Osteoblast (primary cell): Measurements from ENCODE around the gene TAC4. TPM values are rescaled to one million over a fixed set of nuclear protein-coding genes. Genes with fewer than 3 reads are reported as not detected.
A peak's percentile ranks its signal among the peaks of the same experiment; 100 is the strongest.

Source experiments
- DNase-seq: peaks from one replicate; pipeline ENCODE4 v3.0.0; 2011; ENCODE audit warnings: low spot score, mixed read lengths; ENCODE audit not compliant: insufficient read length; ENCODE audit errors: missing footprints
- H2AFZ ChIP-seq: 2 replicates; pipeline ENCODE4 v1.6.0; 2011; ENCODE audit warnings: mild to moderate bottlenecking, low read length
- H3K27ac ChIP-seq: 2 replicates; pipeline ENCODE4 v1.5.1; 2011; ENCODE audit warnings: mild to moderate bottlenecking, low read depth, low read length, moderate library complexity
- H3K27me3 ChIP-seq: 2 replicates; pipeline ENCODE4 v1.6.0; 2012; ENCODE audit warnings: mild to moderate bottlenecking, control low read depth, inconsistent platforms, low read length, moderate library complexity; ENCODE audit not compliant: insufficient read depth
- H3K36me3 ChIP-seq: 2 replicates; pipeline ENCODE4 v1.5.1; 2011; ENCODE audit warnings: mild to moderate bottlenecking, low read length, control low read depth, moderate library complexity; ENCODE audit not compliant: insufficient read depth
- H3K4me1 ChIP-seq: 2 replicates; pipeline ENCODE4 v1.5.1; 2011; ENCODE audit warnings: mild to moderate bottlenecking, low read length, control low read depth, moderate library complexity; ENCODE audit not compliant: insufficient read depth
- H3K4me2 ChIP-seq: 2 replicates; pipeline ENCODE4 v1.6.0; 2011; ENCODE audit warnings: mild to moderate bottlenecking, low read length; ENCODE audit not compliant: insufficient read depth
- H3K4me3 ChIP-seq: fragments of 200-600 bp; sonication (generic); 3 replicates; pipeline ENCODE4 v1.5.1; 2012; ENCODE audit warnings: mild to moderate bottlenecking, low read length, inconsistent platforms; ENCODE audit not compliant: insufficient read depth
- H3K79me2 ChIP-seq: 2 replicates; pipeline ENCODE4 v1.6.0; 2012; ENCODE audit warnings: mild to moderate bottlenecking, low read length, control low read depth, inconsistent platforms; ENCODE audit not compliant: insufficient read depth
- H3K9me3 ChIP-seq: 2 replicates; pipeline ENCODE4 v1.5.1; 2011; ENCODE audit warnings: low read depth, low read length, control low read depth
- H4K20me1 ChIP-seq: 2 replicates; pipeline ENCODE4 v1.6.0; 2012; ENCODE audit warnings: mild to moderate bottlenecking, low read length, control low read depth; ENCODE audit not compliant: insufficient read depth
- total RNA-seq: library from RNA; depleted of rRNA; stranded (reverse); fragments of >200 nt; gene quantifications from 2 replicates; pipeline ENCODE4 v1.2.3, GENCODE V29; 2012
- TF ChIP-seq, protein P1 (sequence below): IDR thresholded peaks from 2 replicates; pipeline ENCODE4 v1.5.1; 2011; ENCODE audit warnings: mild to moderate bottlenecking, low read depth, low read length, moderate library complexity; ENCODE audit errors: extremely low read depth

The TAC4 gene
- total RNA-seq, 1 donor = not detected

DNA sequence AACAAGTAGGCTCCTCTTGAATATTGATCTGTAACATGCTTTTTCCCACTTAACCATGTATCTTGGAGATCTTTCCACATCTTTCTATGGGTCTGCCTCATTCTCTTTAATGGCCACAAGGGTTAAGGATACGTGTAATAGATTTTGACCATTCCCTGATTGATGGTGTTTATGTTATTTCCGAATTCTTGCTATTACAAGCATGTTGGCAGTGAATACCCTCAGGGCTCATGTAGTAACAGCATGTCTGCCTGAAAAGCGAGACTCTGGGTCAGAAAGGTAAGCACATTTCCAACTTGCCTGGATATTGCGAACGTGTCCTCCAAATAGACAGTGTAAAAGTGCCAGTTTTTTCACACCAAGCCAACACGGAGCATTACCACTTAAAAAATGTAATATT, 5.0 kb downstream of the TAC4 start:
- Histone ChIP-seq H3K36me3 (no peaks in the 10 kb centered on the region), H3K4me3 (no peak overlapping the region), H3K4me1 (peaks cover 13% of the 10 kb centered on the region), H3K79me2 (no peaks in the 10 kb centered on the region), H3K27me3 (no peaks in the 10 kb centered on the region), H3K27ac (no peak overlapping the region), H3K9me3 (no peaks in the 10 kb centered on the region), H2AFZ (no peak overlapping the region), H3K4me2 (no peak overlapping the region), H4K20me1 (no peaks in the 10 kb centered on the region)
- TF ChIP-seq, protein P1, sequence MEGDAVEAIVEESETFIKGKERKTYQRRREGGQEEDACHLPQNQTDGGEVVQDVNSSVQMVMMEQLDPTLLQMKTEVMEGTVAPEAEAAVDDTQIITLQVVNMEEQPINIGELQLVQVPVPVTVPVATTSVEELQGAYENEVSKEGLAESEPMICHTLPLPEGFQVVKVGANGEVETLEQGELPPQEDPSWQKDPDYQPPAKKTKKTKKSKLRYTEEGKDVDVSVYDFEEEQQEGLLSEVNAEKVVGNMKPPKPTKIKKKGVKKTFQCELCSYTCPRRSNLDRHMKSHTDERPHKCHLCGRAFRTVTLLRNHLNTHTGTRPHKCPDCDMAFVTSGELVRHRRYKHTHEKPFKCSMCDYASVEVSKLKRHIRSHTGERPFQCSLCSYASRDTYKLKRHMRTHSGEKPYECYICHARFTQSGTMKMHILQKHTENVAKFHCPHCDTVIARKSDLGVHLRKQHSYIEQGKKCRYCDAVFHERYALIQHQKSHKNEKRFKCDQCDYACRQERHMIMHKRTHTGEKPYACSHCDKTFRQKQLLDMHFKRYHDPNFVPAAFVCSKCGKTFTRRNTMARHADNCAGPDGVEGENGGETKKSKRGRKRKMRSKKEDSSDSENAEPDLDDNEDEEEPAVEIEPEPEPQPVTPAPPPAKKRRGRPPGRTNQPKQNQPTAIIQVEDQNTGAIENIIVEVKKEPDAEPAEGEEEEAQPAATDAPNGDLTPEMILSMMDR = no peak
- peak; percentile 14 for DNase-seq

GRCh38 chr17:49842371-49842770, 5.5 kb downstream of the TAC4 start:
- H3K9me3 ChIP-seq = no peaks in the 10 kb centered on the region
- TF ChIP-seq, protein P1 = no peak
- no peak for DNase-seq
- H3K36me3 ChIP-seq = no peaks in the 10 kb centered on the region
- no peaks in the 10 kb centered on the region for H3K27me3 ChIP-seq
- H3K27ac ChIP-seq = no peak overlapping the region
- peaks cover 13% of the 10 kb centered on the region for H3K4me1 ChIP-seq
- no peak overlapping the region for H3K4me2 ChIP-seq
- no peaks in the 10 kb centered on the region for H3K79me2 ChIP-seq
- H2AFZ ChIP-seq = no peak overlapping the region
- no peaks in the 10 kb centered on the region for H4K20me1 ChIP-seq
- H3K4me3 ChIP-seq = no peak overlapping the region

DNA sequence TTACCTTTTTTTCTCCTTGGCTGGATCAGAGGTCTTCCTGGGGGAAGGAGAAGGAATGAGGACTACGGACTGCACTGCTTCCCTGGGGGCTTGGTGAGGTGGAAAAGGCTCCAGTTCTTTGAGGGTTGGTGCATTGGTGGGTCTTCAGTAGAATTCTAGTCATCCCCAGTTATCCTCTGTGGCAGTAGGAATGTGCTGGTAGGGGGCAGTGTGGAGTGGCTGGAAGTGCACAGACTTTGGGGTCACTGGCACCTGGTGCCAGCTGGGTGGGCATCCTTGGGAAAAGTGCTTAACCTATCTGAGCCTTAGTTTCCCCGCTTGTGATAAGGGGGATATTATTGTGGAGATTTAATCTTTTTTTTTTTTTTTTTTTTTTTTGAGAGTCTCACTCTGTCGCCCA, 6.3 kb downstream of the TAC4 start:
- Histone ChIP-seq H3K27me3 (no peaks in the 10 kb centered on the region), H3K4me1 (peaks cover 18% of the 10 kb centered on the region), H3K79me2 (no peaks in the 10 kb centered on the region), H3K4me3 (no peak overlapping the region), H3K36me3 (no peaks in the 10 kb centered on the region), H2AFZ (no peak overlapping the region), H4K20me1 (no peaks in the 10 kb centered on the region), H3K9me3 (no peaks in the 10 kb centered on the region), H3K27ac (no peak overlapping the region), H3K4me2 (no peak overlapping the region)
- peak; percentile 11 for DNase-seq
- TF ChIP-seq, protein P1 = peak; percentile 14

GRCh38 chr17:49839455-49839854, 8.4 kb downstream of the TAC4 start:
- Histone ChIP-seq H3K79me2 (no peaks in the 10 kb centered on the region), H3K27ac (no peak overlapping the region), H3K27me3 (no peaks in the 10 kb centered on the region), H3K4me3 (no peak overlapping the region), H3K9me3 (no peaks in the 10 kb centered on the region), H3K4me1 (peaks cover 26% of the 10 kb centered on the region), H4K20me1 (no peaks in the 10 kb centered on the region), H2AFZ (no peak overlapping the region), H3K4me2 (no peak overlapping the region), H3K36me3 (no peaks in the 10 kb centered on the region)
- DNase-seq = no peak
- TF ChIP-seq, protein P1 = no peak
